ENCODE measurements around the gene AGBL4.

DNA sequence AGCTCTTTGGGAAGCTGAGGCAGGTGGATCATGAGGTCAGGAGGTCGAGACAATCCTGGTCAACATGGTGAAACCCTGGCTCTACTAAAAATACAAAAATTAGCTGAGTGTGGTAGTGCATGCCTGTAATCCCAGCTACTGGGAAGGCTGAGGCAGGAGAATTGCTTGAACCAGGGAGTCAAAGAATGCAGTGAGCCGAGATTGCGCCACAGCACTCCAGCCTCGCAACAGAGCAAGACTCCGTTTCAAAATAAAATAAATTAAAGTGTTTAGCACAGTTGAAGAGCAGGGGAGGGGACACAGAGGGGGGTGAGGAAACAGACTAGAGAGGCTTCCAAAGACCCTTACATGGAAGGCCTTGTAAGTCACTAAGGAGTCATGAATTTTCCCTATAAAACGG lies 1420.5 kb downstream of the AGBL4 start:
- TF ChIP-seq CTCF (IDR thresholded peaks at IDR 0.05), result no peak
- no peak for TF ChIP-seq POLR2A (IDR thresholded peaks at IDR 0.05)
- no peak for TF ChIP-seq EP300 (IDR thresholded peaks at IDR 0.05)
